ENCODE data around the gene FAM234B. TPM values are rescaled to one million over a fixed set of nuclear protein-coding genes. Genes with fewer than 3 reads are reported as not detected.

Gene FAM234B
- total RNA-seq, 4 donors from 2014 or later: 24.0 to 32.3 (median 27.8) TPM

- DNase-seq (ENCODE audit: low spot score in 2 of 2): no peak
- WGBS: 75% methylated on average over 5 of the region's 5 CpGs
- no peak overlapping the region for H3K4me3 ChIP-seq
- H3K4me1 ChIP-seq: peaks cover 17% of the 10 kb centered on the region
- H3K36me3 ChIP-seq: no peaks in the 10 kb centered on the region
- H3K27me3 ChIP-seq: no peaks in the 10 kb centered on the region
- H3K27ac ChIP-seq: no peak overlapping the region
- H3K9me3 ChIP-seq: no peaks in the 10 kb centered on the region
- TF ChIP-seq POLR2A (IDR thresholded peaks at IDR 0.05) (no peak), EP300 (IDR thresholded peaks at IDR 0.05) (no peak), POLR2AphosphoS5 (IDR thresholded peaks at IDR 0.05) (no peak), CTCF (IDR thresholded peaks at IDR 0.05) (no peak)
Measured at GRCh38 chr12:13024531-13024916, 19.7 kb upstream of the FAM234B start.

GRCh38 chr12:13026286-13026685 lies 17.9 kb upstream of the FAM234B start:
- no peaks in the 10 kb centered on the region for H3K9me3 ChIP-seq
- peaks cover 17% of the 10 kb centered on the region for H3K4me1 ChIP-seq
- no peak overlapping the region for H3K27ac ChIP-seq
- TF ChIP-seq POLR2A (IDR thresholded peaks at IDR 0.05) (no peak), CTCF (IDR thresholded peaks at IDR 0.05) (no peak), POLR2AphosphoS5 (IDR thresholded peaks at IDR 0.05) (no peak), EP300 (IDR thresholded peaks at IDR 0.05) (no peak)
- H3K36me3 ChIP-seq: no peaks in the 10 kb centered on the region
- H3K4me3 ChIP-seq: no peak overlapping the region
- H3K27me3 ChIP-seq: no peaks in the 10 kb centered on the region
- WGBS: 31% methylated on average over 1 of the region's 1 CpG
- no peak for DNase-seq (ENCODE audit: low spot score in 2 of 2)

GRCh38 chr12:13027032-13027431 lies 17.1 kb upstream of the FAM234B start:
- 73% methylated on average over 2 of the region's 2 CpGs for WGBS
- Histone ChIP-seq H3K27ac (no peak overlapping the region), H3K9me3 (no peaks in the 10 kb centered on the region), H3K4me3 (no peak overlapping the region), H3K36me3 (no peaks in the 10 kb centered on the region), H3K27me3 (no peaks in the 10 kb centered on the region), H3K4me1 (peaks cover 17% of the 10 kb centered on the region)
- TF ChIP-seq POLR2AphosphoS5 (IDR thresholded peaks at IDR 0.05) (no peak), POLR2A (IDR thresholded peaks at IDR 0.05) (no peak), CTCF (IDR thresholded peaks at IDR 0.05) (no peak)
- no peak for DNase-seq (ENCODE audit: low spot score in 2 of 2)

DNA sequence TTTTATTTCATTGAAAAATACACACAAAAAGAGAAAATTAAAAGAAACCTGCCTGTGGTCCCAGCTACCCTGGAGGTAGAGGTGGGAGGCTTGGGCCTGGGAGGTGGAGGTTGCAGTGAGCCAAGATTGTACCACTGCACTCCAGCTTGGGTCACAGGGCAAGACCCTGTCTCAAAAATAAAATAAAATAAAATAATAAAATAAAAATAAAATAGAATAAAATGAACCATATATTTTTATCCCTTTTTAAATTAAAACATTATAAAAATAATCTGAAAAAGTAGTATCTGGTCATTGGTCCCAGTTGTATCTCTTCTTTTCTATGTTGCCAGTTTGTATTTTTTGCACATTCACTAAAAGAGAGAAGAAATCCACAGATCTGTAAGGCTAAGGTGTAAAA lies 16.7 kb upstream of the FAM234B start:
- H3K36me3 ChIP-seq: no peaks in the 10 kb centered on the region
- TF ChIP-seq POLR2AphosphoS5 (IDR thresholded peaks at IDR 0.05) (no peak), CTCF (IDR thresholded peaks at IDR 0.05) (no peak), POLR2A (IDR thresholded peaks at IDR 0.05) (no peak), EP300 (IDR thresholded peaks at IDR 0.05) (no peak)
- DNase-seq (ENCODE audit: low spot score in 2 of 2): no peak
- H3K27me3 ChIP-seq: no peaks in the 10 kb centered on the region
- H3K27ac ChIP-seq: no peak overlapping the region
- peaks cover 17% of the 10 kb centered on the region for H3K4me1 ChIP-seq
- H3K4me3 ChIP-seq: no peak overlapping the region
- no peaks in the 10 kb centered on the region for H3K9me3 ChIP-seq

GRCh38 chr12:13028825-13029570 lies 15.2 kb upstream of the FAM234B start:
- 83% methylated on average over 4 of the region's 4 CpGs for WGBS
- Histone ChIP-seq H3K27me3 (no peaks in the 10 kb centered on the region), H3K36me3 (no peaks in the 10 kb centered on the region), H3K9me3 (no peaks in the 10 kb centered on the region), H3K27ac (no peak overlapping the region), H3K4me1 (peaks cover 15% of the 10 kb centered on the region), H3K4me3 (no peak overlapping the region)
- DNase-seq (ENCODE audit: low spot score in 2 of 2): no peak
- TF ChIP-seq EP300 (IDR thresholded peaks at IDR 0.05) (no peak), CTCF (IDR thresholded peaks at IDR 0.05) (no peak), POLR2AphosphoS5 (IDR thresholded peaks at IDR 0.05) (no peak), POLR2A (IDR thresholded peaks at IDR 0.05) (no peak)
